Measurements from ENCODE around the gene NOS2.

DNA sequence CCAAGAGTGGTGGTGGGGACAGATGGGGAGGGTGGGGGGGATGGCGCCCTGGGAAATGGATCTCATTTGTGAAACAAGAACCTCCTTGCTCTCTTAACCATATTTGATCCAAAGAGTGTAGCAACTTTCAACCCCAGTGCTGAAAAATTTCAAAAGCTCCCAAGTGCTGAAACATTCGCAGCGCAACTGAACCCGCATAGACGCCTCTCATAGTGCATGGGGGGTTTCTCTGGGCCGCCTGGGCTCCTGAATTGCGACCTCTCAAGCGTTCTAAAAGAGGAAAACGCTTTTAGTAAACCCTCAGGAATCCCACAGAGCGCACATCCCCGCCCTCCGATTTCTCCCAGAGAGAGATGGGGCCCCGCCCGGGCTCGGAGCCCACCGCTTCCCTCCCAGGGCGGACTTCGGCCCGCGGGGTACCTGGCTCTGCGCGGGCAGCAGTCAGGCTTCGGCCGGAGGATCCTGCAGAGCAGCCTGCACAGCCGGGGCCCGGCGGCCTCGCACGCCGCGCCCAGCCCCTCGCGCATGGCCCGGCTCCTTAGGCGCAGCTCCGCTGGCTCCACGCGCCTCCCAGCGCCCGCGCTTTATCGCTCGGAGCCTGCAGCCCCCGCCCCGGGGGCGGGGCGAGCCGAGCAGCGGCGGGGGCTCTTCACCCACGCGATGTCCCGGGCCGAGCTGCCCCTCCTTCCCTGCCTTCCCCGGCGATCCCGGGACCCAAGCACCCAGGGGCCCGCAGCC lies 7.0 kb downstream of the NOS2 start:
- TF ChIP-seq POLR2A (IDR thresholded peaks at IDR 0.05) (no peak), POLR2AphosphoS5 (IDR thresholded peaks at IDR 0.05) (no peak)
- TF ChIP-seq, protein P1, sequence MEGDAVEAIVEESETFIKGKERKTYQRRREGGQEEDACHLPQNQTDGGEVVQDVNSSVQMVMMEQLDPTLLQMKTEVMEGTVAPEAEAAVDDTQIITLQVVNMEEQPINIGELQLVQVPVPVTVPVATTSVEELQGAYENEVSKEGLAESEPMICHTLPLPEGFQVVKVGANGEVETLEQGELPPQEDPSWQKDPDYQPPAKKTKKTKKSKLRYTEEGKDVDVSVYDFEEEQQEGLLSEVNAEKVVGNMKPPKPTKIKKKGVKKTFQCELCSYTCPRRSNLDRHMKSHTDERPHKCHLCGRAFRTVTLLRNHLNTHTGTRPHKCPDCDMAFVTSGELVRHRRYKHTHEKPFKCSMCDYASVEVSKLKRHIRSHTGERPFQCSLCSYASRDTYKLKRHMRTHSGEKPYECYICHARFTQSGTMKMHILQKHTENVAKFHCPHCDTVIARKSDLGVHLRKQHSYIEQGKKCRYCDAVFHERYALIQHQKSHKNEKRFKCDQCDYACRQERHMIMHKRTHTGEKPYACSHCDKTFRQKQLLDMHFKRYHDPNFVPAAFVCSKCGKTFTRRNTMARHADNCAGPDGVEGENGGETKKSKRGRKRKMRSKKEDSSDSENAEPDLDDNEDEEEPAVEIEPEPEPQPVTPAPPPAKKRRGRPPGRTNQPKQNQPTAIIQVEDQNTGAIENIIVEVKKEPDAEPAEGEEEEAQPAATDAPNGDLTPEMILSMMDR (IDR thresholded peaks at IDR 0.05): no peak

All from upper lobe of left lung (tissue), 4 donors.